PC-9 (cell line): Measurements from ENCODE around the gene OOSP1. TPM values are rescaled to one million over a fixed set of nuclear protein-coding genes. Genes with fewer than 3 reads are reported as not detected.
"Not testable (repeated sequence)": the region's sequence is repeated elsewhere in the genome, so short reads cannot be mapped to it uniquely, and the experiment has no call there.

Experiments used
- BruUV-seq: library from RNA; stranded (reverse); fragments of 400-500 nt; replicated peaks from 2 replicates; lab custom pipeline; 2021; lab: Mats Ljungman, UMichigan
- CTCF ChIA-PET: fragments of 300-600 bp; sonication (Branson Sonifier 250); formaldehyde crosslinking; loops from one replicate; lab custom pipeline; 2022; ENCODE audit warnings: antibody characterized with exemption; lab: Charles Lee
- POLR2A ChIA-PET: fragments of 300-600 bp; sonication (Branson Sonifier 250); formaldehyde crosslinking; loops from one replicate; lab custom pipeline; 2022; ENCODE audit warnings: antibody characterized with exemption; ENCODE audit not compliant: unreplicated experiment; lab: Charles Lee
- DNase-seq, 2 experiments: peaks; one replicate each; pipeline versions ENCODE4 v3.0.0 to v3.0.0-alpha.2; 2015 to 2022; ENCODE audit warnings: mixed read lengths in 1 of 2
- H2AFZ ChIP-seq: fragments of 200-600 bp; sonication (generic); 2 replicates; pipeline ENCODE4 v1.8.1; 2017; ENCODE audit warnings: antibody characterized with exemption
- H3F3A ChIP-seq: fragments of 200-600 bp; sonication (generic); 2 replicates; pipeline ENCODE4 v1.8.1; 2017; ENCODE audit warnings: antibody characterized with exemption, mild to moderate bottlenecking, low read depth; ENCODE audit not compliant: insufficient read depth
- H3K27ac ChIP-seq: fragments of 200-600 bp; sonication (generic); 2 replicates; pipeline ENCODE4 v1.6.1; 2016; ENCODE audit warnings: mixed run types
- H3K27me3 ChIP-seq: fragments of 200-600 bp; sonication (generic); 2 replicates; pipeline ENCODE4 v1.6.1; 2016; ENCODE audit warnings: low read depth, mixed run types; ENCODE audit not compliant: insufficient read depth
- H3K36me3 ChIP-seq: fragments of 200-600 bp; sonication (generic); 2 replicates; pipeline ENCODE4 v1.6.1; 2016; ENCODE audit warnings: low read depth, mixed run types
- H3K4me1 ChIP-seq: fragments of 200-600 bp; sonication (generic); replicated peaks from 2 replicates; pipeline ENCODE4 v1.6.1; 2016; ENCODE audit warnings: mixed run types; ENCODE audit not compliant: insufficient read depth
- H3K4me2 ChIP-seq: fragments of 200-600 bp; sonication (generic); 2 replicates; pipeline ENCODE4 v1.6.1; 2017; ENCODE audit warnings: mixed run types
- H3K4me3 ChIP-seq: fragments of 200-600 bp; sonication (generic); 2 replicates; pipeline ENCODE4 v1.6.1; 2016; ENCODE audit warnings: mixed run types
- H3K79me2 ChIP-seq: fragments of 200-600 bp; sonication (generic); 2 replicates; pipeline ENCODE4 v1.6.1; 2017; ENCODE audit warnings: low read depth, mixed run types
- H3K9me2 ChIP-seq: fragments of 200-600 bp; sonication (generic); 2 replicates; pipeline ENCODE4 v1.8.1; 2017; ENCODE audit warnings: mild to moderate bottlenecking; ENCODE audit not compliant: insufficient read depth
- H3K9me3 ChIP-seq: fragments of 200-600 bp; sonication (generic); 2 replicates; pipeline ENCODE4 v1.8.1; 2016; ENCODE audit warnings: low read depth; ENCODE audit not compliant: insufficient read depth
- H4K20me1 ChIP-seq: fragments of 200-600 bp; sonication (generic); 2 replicates; pipeline ENCODE4 v1.8.1; 2017; ENCODE audit not compliant: insufficient read depth
- EZH2 ChIP-seq: fragments of 200-600 bp; sonication (generic); IDR thresholded peaks from 2 replicates; pipeline ENCODE4 v1.8.0; 2017; ENCODE audit warnings: antibody characterized with exemption, low read depth
- intact Hi-C: fragments of 100-400 bp; cut with micrococcal nuclease; formaldehyde crosslinking; loops from one replicate; pipeline ENCODE4 v1.10.0; 2022; ENCODE audit not compliant: unreplicated experiment
- total RNA-seq: library from RNA; stranded (reverse); gene quantifications from 2 replicates; pipeline ENCODE4 v1.2.3, GENCODE V29; 2021
- TF ChIP-seq, protein P1 (sequence below): fragments of 200-600 bp; sonication (generic); conservative IDR thresholded peaks from 2 replicates; pipeline ENCODE4 v1.6.1; 2017; ENCODE audit warnings: mixed run types, antibody characterized with exemption, mild to moderate bottlenecking, moderate library complexity

The OOSP1 gene
- total RNA-seq, 1 experiment from 2014 or later = not detected

- BruUV-seq = no TSS peak
- H3K79me2 ChIP-seq = no peaks in the 10 kb centered on the region
- ChIA-PET CTCF (interaction anchor here (0.6 kb wide), 1 partner anchor 139 kb away, joined by 4 read pairs; no protein-coding TSS in a partner anchor), POLR2A (no interaction called here)
- no peak overlapping the region for H3K4me3 ChIP-seq
- H3K4me1 ChIP-seq = no peaks in the 10 kb centered on the region
- TF ChIP-seq, protein P1, sequence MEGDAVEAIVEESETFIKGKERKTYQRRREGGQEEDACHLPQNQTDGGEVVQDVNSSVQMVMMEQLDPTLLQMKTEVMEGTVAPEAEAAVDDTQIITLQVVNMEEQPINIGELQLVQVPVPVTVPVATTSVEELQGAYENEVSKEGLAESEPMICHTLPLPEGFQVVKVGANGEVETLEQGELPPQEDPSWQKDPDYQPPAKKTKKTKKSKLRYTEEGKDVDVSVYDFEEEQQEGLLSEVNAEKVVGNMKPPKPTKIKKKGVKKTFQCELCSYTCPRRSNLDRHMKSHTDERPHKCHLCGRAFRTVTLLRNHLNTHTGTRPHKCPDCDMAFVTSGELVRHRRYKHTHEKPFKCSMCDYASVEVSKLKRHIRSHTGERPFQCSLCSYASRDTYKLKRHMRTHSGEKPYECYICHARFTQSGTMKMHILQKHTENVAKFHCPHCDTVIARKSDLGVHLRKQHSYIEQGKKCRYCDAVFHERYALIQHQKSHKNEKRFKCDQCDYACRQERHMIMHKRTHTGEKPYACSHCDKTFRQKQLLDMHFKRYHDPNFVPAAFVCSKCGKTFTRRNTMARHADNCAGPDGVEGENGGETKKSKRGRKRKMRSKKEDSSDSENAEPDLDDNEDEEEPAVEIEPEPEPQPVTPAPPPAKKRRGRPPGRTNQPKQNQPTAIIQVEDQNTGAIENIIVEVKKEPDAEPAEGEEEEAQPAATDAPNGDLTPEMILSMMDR = no peak
- TF ChIP-seq EZH2 = no peak
- H4K20me1 ChIP-seq = no peaks in the 10 kb centered on the region
- H3K27ac ChIP-seq = no peak overlapping the region
- no peak overlapping the region for H2AFZ ChIP-seq
- H3K9me2 ChIP-seq = no peaks in the 10 kb centered on the region; the same call in 1 of the 2 replicates
- no peaks in the 10 kb centered on the region for H3K36me3 ChIP-seq
- DNase-seq = no peak
- H3K4me2 ChIP-seq = no peak overlapping the region
- no peaks in the 10 kb centered on the region for H3K9me3 ChIP-seq
- no peaks in the 10 kb centered on the region for H3F3A ChIP-seq
- intact Hi-C loops = loop anchor here (1.0 kb wide), 1 partner anchor 43 kb away; no protein-coding TSS in a partner anchor
- H3K27me3 ChIP-seq = no peaks in the 10 kb centered on the region
Observed at GRCh38 chr11:59900366-59901126, 37.7 kb upstream of the OOSP1 start.

- BruUV-seq = no TSS peak
- CTCF ChIA-PET = interaction anchor here (0.6 to 0.7 kb wide), 2 partner anchors 18 to 140 kb away, joined by 3 to 4 read pairs; no protein-coding TSS in a partner anchor
- Histone ChIP-seq H4K20me1 (no peaks in the 10 kb centered on the region), H3K27me3 (no peaks in the 10 kb centered on the region; the same call in 1 of the 2 replicates), H3K4me2 (no peak overlapping the region), H2AFZ (no peak overlapping the region), H3K9me3 (no peaks in the 10 kb centered on the region), H3K9me2 (no peaks in the 10 kb centered on the region; the same call in 1 of the 2 replicates), H3K79me2 (no peaks in the 10 kb centered on the region), H3K4me3 (no peak overlapping the region), H3K27ac (peak overlapping the region; percentile 20; the same call in 1 of the 2 replicates), H3F3A (no peaks in the 10 kb centered on the region), H3K36me3 (no peaks in the 10 kb centered on the region), H3K4me1 (no peaks in the 10 kb centered on the region)
- peak; percentile 56 to 60 for DNase-seq
- POLR2A ChIA-PET = no interaction called here
- TF ChIP-seq, protein P1 = no peak
- no peak for TF ChIP-seq EZH2
- intact Hi-C loops = loop anchor here (1.0 kb wide), 1 partner anchor 44 kb away; no protein-coding TSS in a partner anchor
Observed at GRCh38 chr11:59901306-59901705, 36.9 kb upstream of the OOSP1 start.

DNA sequence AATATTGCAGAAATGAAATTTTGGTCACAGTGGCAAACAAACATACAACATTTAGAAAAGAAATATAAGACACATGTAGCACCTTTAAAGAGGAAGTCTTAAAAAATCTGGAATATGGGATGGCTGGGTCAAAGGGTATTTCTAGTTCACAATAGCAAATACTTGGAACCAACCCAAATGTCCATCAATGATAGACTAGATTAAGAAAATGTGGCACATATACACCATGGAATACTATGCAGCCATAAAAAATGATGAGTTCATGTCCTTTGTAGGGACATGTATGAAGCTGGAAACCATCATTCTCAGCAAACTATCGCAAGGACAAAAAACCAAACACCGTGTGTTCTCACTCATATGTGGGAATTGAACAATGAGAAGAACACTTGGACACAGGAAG is 34.7 kb upstream of the OOSP1 start:
- H3K4me1 ChIP-seq, H4K20me1 ChIP-seq, intact Hi-C loops, H3K4me3 ChIP-seq, BruUV-seq, H3F3A ChIP-seq, H3K4me2 ChIP-seq, DNase-seq, H3K9me2 ChIP-seq, H3K79me2 ChIP-seq, H3K36me3 ChIP-seq, H3K9me3 ChIP-seq, CTCF ChIA-PET, H2AFZ ChIP-seq, H3K27me3 ChIP-seq, POLR2A ChIA-PET, H3K27ac ChIP-seq: not testable (repeated sequence)
